GM21786 (cell line): ENCODE data around the gene FZD10.

ENCODE experiments used
- ATAC-seq: cut with Tn5 transposase; IDR thresholded peaks from one replicate; pipeline ENCODE4 v1.9.1; 2021; ENCODE audit not compliant: unreplicated experiment

Gene FZD10, protein sequence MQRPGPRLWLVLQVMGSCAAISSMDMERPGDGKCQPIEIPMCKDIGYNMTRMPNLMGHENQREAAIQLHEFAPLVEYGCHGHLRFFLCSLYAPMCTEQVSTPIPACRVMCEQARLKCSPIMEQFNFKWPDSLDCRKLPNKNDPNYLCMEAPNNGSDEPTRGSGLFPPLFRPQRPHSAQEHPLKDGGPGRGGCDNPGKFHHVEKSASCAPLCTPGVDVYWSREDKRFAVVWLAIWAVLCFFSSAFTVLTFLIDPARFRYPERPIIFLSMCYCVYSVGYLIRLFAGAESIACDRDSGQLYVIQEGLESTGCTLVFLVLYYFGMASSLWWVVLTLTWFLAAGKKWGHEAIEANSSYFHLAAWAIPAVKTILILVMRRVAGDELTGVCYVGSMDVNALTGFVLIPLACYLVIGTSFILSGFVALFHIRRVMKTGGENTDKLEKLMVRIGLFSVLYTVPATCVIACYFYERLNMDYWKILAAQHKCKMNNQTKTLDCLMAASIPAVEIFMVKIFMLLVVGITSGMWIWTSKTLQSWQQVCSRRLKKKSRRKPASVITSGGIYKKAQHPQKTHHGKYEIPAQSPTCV

DNA sequence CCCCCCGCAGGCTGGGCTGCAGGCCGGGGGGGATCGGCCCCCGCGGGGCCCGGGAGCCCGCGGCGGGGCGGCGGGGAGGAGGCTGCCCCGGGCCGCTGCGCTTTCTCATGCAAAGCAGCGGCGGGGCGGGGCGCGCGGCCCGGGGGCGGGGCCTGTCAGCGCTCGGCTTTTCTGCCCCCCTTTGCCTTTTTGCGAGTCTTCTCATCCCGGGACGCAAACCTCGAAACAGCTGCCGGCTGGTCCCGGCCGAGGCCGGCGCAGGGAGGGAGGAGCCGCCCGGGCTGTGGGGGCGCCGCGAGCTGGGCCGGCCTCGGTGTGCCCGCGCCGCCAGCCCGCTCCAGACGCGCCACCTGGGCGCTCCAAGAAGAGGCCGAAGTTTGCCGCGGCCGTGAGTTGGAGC is at the start of gene FZD10:
TSS of gene FZD10 (plus strand) at position 198 of the 400 bp plus-strand sequence. CDS start 479 bp downstream, outside the sequence.
- no peak for ATAC-seq

DNA sequence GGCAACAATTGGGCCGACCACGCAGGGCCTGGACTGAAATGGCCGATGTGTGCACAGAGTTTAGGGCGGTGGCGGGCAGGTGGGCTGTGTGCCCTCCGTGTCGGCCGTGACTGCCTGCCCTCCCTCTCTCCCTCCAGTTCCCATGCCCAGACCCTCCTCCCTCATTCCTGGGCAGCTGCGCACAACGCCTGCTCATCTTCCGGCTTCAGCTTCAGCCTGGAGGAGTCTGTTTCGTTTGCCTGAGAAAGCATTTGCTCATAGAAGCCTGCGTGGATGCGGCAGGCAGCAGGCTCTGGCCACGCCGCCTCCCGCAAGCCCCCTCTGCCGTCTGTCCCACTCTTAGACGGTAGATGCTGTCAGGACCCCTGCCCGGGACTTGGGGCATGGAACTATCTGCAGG is 47.3 kb upstream of the FZD10 start:
- ATAC-seq = no peak

DNA sequence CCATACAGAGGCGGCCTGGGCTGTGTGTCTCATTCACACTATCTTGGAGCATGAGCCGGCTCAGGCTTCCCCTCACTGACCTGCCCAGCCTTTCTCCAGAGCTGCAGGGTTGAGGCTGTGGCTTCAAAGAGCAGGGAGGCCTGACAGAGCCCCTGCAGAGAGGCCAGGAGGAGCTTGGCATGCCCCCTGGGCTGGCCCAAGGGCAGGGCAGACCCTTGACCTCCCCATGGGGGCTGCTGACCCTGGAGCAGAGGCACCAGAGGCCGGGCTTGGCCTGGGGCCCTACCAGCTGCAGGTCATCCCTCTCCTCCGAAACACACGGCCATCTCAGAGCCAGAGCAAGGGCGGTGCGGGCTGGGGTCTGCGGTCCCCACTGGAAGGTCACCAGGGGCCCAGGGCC is 46.6 kb upstream of the FZD10 start:
- no peak for ATAC-seq

DNA sequence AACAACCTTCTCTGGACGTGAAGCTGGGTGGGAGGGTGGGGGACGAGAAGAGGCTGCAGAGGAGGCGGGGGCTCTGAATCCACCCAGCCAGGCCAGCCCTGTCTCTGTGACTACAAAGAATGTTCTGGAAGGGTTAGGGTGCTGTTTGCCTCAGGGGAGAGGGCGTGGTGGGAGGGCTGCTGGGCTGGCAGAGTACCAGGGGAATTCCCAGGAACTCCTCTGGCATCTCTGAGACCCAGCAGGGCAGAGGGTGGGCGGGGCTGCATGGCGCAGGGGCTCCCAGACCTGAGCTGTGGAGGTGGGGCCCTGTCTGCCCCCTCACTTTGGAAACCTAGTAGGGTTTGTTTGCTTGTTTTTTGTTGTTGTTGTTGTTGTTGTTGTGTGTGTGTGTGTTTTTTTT is 45.5 kb upstream of the FZD10 start:
- no peak for ATAC-seq

DNA sequence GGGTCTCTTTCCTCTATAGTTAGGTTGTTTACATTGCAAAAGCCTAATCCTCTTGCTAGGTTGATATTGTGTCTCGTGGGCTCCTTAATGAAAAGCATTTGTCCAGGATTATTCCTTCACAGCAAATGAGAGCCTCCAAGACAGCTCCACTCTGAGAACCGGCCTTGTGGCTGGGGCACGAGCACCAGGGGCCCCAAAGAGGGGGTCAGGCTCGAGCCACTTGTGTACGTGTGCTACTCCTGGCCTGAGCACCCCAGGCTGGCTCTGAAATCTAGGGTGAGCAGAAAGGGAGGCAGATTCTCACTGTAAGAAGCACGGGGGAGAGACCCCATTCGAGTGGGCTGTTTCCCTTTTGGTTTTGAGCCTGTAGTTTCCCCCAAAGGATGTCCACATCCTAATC is 45.0 kb upstream of the FZD10 start:
- no peak for ATAC-seq

DNA sequence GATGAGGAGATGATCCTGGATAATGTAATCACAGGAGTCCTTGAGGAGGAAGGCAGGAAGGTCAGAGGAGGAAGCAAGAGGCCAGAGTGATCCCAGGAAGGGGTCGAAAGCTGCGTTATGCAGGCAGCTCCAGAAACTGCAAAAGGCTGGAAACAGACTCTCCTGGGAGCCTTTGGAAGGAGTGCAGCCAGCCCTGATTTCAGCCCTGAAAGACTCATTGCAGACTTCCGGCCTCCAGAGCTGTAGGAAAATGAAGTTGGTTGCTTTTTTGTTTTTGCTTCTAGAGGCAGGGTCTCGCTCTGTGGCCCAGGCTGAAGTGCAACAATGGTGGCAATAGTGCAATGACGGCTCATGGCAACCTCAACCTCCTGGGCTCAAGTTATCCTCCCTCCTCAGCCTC is 44.6 kb upstream of the FZD10 start:
- no peak for ATAC-seq

DNA sequence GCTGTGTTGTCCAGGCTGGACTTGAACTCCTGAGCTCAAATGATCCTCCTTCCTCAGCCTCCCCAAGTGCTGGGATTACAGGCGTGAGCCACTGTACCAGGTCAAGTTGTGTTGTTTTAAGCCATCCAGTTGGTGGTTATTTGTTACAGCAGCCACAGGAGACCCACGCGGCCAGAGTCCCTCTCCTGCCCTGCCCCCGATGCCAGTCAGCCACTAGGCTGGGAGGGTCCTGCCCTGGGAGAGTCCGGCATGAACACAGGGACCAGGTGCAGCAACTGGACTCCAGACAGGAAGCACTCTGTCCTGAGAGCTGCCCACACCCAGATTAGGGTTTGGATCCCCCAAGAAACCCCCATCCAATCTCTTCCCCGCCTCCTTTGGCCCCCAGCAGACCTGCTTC is 44.1 kb upstream of the FZD10 start:
- ATAC-seq = no peak

DNA sequence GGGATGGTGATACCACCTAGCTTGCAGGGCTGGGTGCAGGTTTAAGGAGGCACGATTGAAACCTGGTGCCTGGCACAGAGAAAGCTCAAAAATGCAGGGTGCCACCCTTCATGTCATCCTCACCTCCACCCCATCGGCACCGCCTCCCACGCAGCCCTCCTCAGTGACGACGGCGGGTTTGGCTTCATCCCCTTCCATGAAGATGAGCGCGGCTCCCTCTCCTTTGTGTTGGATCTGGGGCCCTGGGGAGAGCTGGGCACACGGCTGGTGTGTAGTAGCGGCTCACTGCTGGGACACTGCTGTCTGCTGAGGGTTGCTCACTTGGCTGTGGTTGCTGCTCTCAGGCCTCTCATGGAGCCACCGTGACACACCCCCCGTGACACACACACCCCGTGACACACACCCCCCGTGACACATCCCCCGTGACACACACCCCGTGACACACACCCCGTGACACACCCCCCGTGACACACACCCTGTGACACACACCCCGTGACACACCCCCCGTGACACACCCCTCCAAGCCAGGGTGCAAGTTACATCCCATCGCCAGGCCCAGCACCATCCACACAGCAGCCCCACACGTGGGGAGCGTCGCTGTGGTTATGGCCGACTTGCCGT is 42.9 kb upstream of the FZD10 start:
- ATAC-seq = no peak

DNA sequence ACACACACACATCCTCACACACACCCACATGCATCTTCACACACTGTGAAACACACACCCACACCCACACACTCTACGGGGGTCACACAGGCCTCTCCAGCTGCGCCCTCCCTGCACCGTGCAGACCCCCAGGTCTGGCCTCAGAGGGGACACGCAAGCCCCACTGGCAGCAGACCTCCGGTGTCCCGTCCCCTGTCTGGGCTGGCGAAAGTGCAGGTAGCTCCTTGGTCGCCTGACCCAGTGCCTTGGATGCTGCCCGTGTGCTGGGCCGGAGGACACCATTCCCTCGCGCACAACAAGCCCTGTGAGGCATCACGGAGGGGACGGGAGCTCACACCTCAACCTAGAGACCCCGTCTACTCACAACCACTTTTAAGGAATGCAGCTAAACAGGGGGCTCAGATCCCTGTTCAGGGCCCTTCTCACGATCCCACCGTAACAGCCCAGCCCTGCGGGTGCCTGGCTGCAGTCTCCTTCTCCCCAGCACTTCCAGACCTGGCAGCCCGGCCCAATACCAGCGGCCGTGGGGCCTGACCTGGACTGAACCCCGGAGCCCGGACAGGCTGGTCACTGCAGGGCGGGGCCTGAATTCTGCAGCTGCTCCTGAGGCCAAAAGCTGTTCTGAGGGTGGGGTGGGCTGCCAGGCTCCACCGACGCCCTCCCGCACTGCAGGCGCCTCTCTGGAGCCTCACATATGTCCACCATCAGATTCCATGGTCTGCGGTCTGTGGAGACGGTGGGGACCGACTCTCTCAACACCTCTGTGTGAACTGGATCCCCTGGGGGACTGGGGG is 42.1 kb upstream of the FZD10 start:
- ATAC-seq = no peak

DNA sequence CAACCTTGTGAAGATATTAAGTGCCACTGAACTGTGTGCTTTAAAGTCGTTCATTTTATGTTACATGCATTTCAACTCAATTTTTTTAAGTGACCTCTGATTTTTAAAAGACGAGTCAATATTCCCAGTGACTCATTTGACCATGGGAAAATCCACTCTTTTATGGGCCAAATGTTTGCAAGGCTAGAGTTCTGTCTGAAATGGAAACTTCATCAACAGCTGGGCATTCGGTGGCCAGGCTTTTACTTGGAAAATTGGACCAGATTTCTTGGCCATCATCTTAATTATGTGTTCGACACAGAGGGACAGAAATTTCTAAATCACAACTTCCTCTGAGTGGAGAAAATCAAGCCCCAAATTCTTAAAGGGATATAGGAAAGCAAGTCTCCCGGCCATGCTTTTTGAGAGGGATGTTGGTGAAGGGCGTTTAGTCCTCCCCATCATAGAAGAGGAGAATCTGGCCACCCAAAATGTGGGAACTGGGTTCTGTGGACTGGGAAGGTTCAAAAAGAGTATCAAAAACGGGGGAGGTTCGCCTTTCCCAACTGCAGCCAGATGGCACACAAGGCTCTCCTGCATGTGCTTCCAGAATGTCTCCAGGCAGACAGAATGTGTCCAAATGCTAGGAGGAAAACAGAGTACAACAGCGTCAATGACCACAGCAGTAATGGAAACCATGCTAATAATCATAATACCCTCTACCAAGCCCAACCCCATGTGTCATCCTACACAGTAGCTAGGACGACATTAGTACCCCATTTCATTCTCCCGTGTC is 40.9 kb upstream of the FZD10 start:
- ATAC-seq = no peak

DNA sequence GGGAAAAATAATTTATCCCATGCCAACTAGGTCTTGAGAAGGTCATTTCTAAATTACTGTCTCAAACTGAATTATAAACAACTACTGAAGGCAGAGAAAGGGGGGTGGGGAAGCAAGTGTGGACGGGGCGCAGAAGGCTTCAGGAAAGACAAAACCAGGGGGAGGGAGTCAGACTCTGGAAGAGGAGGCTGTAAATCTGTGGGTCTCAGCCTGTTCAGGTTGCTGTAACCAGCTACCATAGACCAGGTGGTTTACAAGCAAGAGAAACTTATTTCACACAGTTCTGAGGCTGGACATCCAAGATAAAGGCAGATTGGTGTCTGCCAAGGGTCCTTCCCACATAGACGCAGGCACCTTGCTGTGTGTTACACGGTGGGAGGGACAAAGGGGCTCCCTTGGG is 39.9 kb upstream of the FZD10 start:
- no peak for ATAC-seq

DNA sequence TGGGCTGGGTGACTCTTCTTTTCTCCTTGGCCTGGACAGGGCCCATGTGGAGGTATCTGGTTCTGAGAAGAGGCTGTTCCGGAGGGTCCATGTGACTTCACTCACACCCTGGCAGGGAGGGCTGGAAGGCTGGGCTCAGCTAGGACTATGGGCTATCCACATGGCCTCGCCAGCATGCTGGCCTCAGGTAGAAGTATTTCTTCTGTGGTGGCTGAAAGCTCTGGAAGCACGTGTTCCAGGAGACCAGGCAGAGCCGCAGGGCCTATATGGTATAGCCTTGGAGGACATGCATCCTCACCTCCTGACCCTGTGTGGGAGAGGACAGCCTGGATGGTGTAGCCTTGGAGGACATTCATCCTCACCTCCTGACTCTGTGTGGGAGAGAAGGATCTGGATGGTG is 38.2 kb upstream of the FZD10 start:
- no peak for ATAC-seq

DNA sequence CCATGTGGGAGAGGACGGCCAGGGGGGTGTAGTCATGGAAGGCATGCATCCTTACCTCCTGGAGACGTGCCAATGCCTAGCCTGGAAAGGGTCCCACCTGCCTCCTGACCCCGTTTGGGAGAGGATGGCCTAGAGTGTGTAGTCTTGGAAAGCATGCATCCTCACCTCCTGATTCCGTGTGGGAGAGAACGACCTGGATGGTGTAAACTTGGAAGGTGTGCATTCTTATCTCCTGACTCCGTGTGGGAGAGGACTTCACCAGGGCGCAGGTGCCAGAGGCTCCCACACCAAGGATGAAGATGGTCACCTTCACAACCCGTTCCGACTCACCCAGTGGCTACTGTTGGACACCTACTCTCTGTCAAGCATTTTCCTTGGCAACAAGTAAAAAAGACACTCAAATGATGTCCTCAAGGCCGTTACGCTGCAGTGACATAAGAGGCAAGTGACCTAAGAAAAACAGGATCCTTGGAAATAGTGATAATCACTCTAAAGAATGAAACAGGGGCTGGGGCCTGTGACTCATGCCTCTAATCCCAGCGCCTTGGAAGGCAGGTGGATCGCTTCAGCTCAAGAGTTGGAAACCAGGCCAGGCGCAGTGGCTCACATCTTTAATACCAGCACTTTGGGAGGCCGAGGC is 37.5 kb upstream of the FZD10 start:
- no peak for ATAC-seq

DNA sequence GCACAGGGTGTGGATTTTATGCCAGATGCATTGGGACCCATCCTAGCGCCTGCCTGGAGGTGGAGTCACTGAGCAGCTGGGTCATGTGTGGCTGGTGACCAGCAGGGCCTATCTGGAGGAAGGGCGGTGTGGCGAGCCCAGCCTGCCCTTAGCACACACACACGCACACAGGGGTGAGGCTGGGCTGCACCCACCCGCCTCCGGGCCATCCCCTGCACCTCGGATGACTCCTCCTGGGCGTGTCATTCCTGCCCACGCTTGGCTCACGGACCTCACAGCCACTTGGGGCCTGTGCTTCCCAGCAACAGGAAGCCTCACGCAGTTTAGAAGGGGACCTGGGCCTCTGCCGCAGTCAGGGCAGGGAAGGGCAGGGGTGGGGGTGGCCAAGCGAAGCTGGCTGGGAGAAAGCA is 36.2 kb upstream of the FZD10 start:
- ATAC-seq = no peak

DNA sequence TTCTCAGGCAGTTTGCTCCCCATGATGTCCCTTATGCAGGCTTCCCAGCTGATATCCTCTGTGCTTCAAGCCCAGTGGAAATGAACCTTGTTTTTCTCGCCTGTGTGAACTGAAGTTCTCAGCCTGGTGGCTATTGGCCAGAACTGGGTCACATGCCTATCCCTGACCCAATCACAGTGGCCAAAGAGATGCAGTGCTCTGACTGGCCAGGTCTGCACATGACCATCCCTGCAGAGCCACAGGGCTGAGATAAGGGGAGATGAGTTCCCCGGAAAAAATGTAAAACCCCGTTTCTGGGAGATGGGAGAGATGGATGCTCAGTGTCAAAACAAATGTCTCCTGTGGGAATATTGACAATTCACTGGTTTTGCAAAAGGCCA is 34.7 kb upstream of the FZD10 start:
- ATAC-seq = no peak

DNA sequence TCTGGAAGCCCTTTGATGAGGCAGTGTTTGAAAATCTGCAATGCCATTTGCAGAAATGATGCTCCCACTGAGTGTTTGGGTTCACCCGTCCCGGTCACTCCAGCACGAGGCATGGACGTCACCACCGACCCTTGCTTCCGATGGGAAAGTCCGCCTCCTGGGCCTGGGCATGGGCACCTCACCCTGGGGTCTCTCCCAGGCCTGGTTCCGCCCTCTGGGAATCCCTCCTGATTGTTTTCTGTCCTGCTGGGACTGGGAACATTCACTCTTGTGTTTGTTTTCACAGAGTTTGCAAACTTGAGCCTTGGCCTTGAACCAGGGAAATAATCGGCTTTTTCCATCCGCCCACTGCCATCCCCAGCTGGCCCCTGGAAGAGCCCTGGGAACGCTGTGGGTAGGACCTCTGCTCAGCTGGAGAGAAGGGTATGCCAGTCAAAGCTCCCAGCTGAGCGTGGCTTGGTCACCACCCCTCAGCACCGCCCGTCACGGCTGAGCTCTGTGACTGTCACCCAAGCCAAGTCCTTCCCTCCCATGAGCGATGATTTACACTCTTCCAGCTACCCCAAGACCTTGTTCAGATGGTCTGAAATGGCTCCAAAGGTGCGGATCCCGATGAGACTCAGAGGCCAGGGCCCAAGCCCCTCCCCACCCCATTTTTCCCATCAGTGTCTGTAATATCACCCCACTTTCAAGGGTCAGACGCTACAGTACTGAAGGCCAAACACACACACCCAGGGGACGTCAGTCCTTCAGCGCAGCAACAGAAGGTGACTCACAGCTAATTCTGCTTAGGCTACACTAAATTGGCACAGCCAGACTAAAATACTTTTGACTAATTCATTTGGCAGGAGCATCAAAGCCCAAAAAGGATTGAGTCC is 34.1 kb upstream of the FZD10 start:
- ATAC-seq = no peak

DNA sequence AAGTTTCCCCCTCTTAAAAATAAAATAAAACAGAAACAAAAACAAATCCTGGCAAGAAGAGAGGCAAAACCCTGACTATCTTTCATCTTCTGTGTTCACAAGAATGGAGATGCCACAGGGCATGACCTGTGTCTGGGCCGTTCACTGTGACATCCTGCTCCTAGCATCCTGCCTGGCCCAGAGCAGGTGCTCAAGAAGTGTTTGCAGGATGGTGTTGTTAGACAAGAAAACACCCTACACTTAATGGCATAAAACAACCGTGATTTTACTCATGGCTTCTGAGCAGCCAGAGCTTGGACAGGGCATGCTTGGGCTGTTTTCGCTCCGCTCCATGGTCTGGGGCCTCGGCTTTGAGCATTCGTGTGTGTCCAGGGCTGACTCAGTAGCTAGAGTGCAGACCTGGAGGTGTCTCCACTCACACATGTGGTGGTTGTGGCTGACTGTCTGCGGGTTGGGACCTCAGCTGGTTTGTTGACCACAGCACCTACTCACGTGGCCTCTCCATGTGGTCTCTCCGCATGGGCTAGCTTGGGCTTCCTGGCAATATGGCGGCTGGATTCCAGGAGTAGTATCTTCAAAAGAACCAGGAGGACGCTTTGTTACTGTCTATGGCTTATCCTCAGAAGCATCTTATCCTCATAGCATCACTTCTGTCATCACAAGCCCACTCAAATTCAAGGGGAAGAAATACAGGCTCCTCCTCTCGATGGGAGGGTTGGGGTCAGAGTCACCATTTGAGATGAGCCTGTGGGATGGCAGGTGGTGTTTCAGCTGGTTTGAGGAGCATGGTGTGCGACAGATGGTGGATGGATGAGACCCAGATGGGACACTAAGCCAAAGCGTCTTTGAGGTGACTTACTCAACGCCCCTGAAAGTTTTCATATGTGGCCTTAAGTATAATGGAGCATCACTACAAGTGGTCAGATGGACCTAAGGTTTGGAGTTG is 33.2 kb upstream of the FZD10 start:
- no peak for ATAC-seq

DNA sequence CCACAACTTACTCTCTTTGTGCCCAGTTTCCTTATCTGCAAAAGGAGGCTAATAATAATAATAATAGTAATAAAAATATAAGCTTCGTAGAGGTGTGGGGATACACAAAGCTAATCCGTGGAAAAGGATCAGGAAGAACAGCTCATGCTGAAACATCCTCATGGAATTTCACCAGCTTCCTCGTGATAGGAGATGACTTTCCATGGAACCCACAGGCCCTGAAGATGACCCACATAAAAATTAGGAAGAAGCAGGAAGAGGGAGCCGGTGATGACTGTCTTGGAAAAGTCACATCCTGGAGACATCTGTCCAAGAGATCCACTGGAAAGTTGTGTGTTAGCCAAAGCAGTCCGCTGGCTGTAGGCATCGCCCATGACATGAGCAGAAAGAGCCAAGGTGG is 31.9 kb upstream of the FZD10 start:
- no peak for ATAC-seq
